Esophagus squamous epithelium (tissue), 5 donors: ENCODE results near the gene HDHD2. TPM values are rescaled to one million over a fixed set of nuclear protein-coding genes. Genes with fewer than 3 reads are reported as not detected.
"Not testable (repeated sequence)": the region's sequence is repeated elsewhere in the genome, so short reads cannot be mapped to it uniquely, and the experiment has no call there.

Experiments
- DNase-seq: peaks from one replicate; lab custom pipeline; 2025; lab: John Stamatoyannopoulos, UW
- H3K27ac ChIP-seq, 4 donors: fragments of 200-600 bp; sonication (generic); one replicate each; pipeline ENCODE4 v1.5.1; 2016 to 2019; ENCODE audit warnings: mild to moderate bottlenecking in 1 of 4
- H3K27me3 ChIP-seq, 4 donors: fragments of 200-600 bp; sonication (generic); 1 replicate in 3 of 4; 2 replicates in 1 of 4; pipeline versions ENCODE4 v1.5.1 to v1.6.0; 2017 to 2021; ENCODE audit warnings: antibody characterized with exemption in 1 of 4
- H3K36me3 ChIP-seq, 3 donors: fragments of 200-600 bp; sonication (generic); one replicate each; pipeline ENCODE4 v1.5.1; 2016 to 2019
- H3K4me1 ChIP-seq, 3 donors: fragments of 200-600 bp; sonication (generic); one replicate each; pipeline ENCODE4 v1.5.1; 2017 to 2019
- H3K4me3 ChIP-seq, 4 donors: fragments of 200-600 bp; sonication (generic); 1 replicate in 3 of 4; 2 replicates in 1 of 4; pipeline ENCODE4 v1.5.1; 2016 to 2019; ENCODE audit warnings: mild to moderate bottlenecking in 2 of 4, moderate library complexity in 1 of 4
- H3K9me3 ChIP-seq, 3 donors: fragments of 200-600 bp; sonication (generic); one replicate each; pipeline ENCODE4 v1.5.1; 2016 to 2019
- CTCF ChIP-seq, 6 experiments: fragments of 450-650 bp in 4 of 6; fragments of 200-600 bp in 2 of 6; sonication (generic) in 2 of 6; IDR thresholded peaks; one replicate each; pipeline ENCODE4 v1.5.1; 2016 to 2019; ENCODE audit warnings: antibody characterized with exemption in 6 of 6, mild to moderate bottlenecking in 4 of 6, moderate library complexity in 4 of 6
- POLR2A ChIP-seq, 4 donors: fragments of 450-650 bp; IDR thresholded peaks; one replicate each; pipeline ENCODE4 v1.6.1; 2017; ENCODE audit warnings: antibody characterized with exemption in 4 of 4, mild to moderate bottlenecking in 4 of 4, moderate library complexity in 3 of 4
- WGBS, 2 donors: methylation state at CpG; one replicate each; pipeline ENCODE4 v1.1.5; 2018; 5-methylcytosine and 5-hydroxymethylcytosine counted together
- intact Hi-C: fragments of 100-400 bp; cut with DNase I; formaldehyde crosslinking; loops from one replicate; pipeline ENCODE4 v1.15.0; 2022
- total RNA-seq, 4 donors: library from RNA; depleted of rRNA; stranded (reverse); fragments of >200 nt; gene quantifications; one replicate each; pipeline ENCODE4 v1.1.0, GENCODE V29; 2016
- donor health status: DM: yes; HTN: yes; CAD: no.

Gene HDHD2
- total RNA-seq, 4 donors from 2014 or later = 14.9 to 22.9 (median 18.8) TPM

- 52 to 60% methylated on average over 5 of the region's 5 CpGs for WGBS, 2 donors
These were observed 12.9 kb upstream of the HDHD2 start for GRCh38 chr18:47163241-47163640.

GRCh38 chr18:47160256-47160655 is 10.0 kb upstream of the HDHD2 start:
- DNase-seq = no peak
- Histone ChIP-seq H3K27me3 (no peaks in the 10 kb centered on the region), H3K36me3 (peaks cover 0 to 16% (median 0%) of the 10 kb centered on the region in 3 donors), H3K27ac (no peak overlapping the region), H3K4me1 (no peaks in the 10 kb centered on the region), H3K4me3 (no peak overlapping the region), H3K9me3 (no peaks in the 10 kb centered on the region)
- WGBS, 2 donors = 93 to 98% methylated on average over 5 of the region's 5 CpGs
- intact Hi-C loops = no loop called here
- no peak for TF ChIP-seq POLR2A (IDR thresholded peaks at IDR 0.05)
- TF ChIP-seq CTCF (IDR thresholded peaks at IDR 0.05) = no peak

More at GRCh38 chr18:47163241-47163640, 12.9 kb upstream of the HDHD2 start:
- no peak for DNase-seq
- TF ChIP-seq POLR2A (IDR thresholded peaks at IDR 0.05) = no peak
- intact Hi-C loops = no loop called here
- no peaks in the 10 kb centered on the region for H3K36me3 ChIP-seq
- no peaks in the 10 kb centered on the region for H3K27me3 ChIP-seq
- no peak overlapping the region for H3K4me3 ChIP-seq
- no peak overlapping the region for H3K27ac ChIP-seq
- H3K9me3 ChIP-seq = no peaks in the 10 kb centered on the region
- H3K4me1 ChIP-seq = peaks cover 0 to 11% (median 0%) of the 10 kb centered on the region in 3 donors

GRCh38 chr18:47158404-47158803 is 8.1 kb upstream of the HDHD2 start:
- H3K9me3 ChIP-seq, DNase-seq, intact Hi-C loops, H3K27ac ChIP-seq, H3K4me3 ChIP-seq, H3K4me1 ChIP-seq, H3K27me3 ChIP-seq: not testable (repeated sequence)
- whole genome bisulfite sequencing, 2 donors = 91 to 96% methylated on average over 16 of the region's 16 CpGs
- H3K36me3 ChIP-seq = peaks cover 0 to 34% (median 0%) of the 10 kb centered on the region in 3 donors

GRCh38 chr18:47151439-47151838 is 1.1 kb upstream of the HDHD2 start:
- peaks cover 11 to 43% (median 12%) of the 10 kb centered on the region in 3 donors for H3K4me1 ChIP-seq
- TF ChIP-seq CTCF (IDR thresholded peaks at IDR 0.05) (no peak), POLR2A (IDR thresholded peaks at IDR 0.05) (no peak)
- H3K36me3 ChIP-seq = peaks cover 0 to 34% (median 0%) of the 10 kb centered on the region in 3 donors
- H3K27me3 ChIP-seq = no peaks in the 10 kb centered on the region
- H3K27ac ChIP-seq = peak overlapping the region in 3 of 4 donors; percentile 91 to 95 (median 93)
- no peak for DNase-seq
- intact Hi-C loops = no loop called here
- H3K4me3 ChIP-seq = peak overlapping the region in 1 of 4 donors; percentile 93
- H3K9me3 ChIP-seq = no peaks in the 10 kb centered on the region

- Histone ChIP-seq H3K27ac (peak overlapping the region; percentile 91 to 95 (median 94)), H3K4me3 (peak overlapping the region; percentile 80 to 93 (median 92)), H3K27me3 (no peaks in the 10 kb centered on the region), H3K4me1 (peaks cover 11 to 43% (median 12%) of the 10 kb centered on the region in 3 donors), H3K9me3 (no peaks in the 10 kb centered on the region), H3K36me3 (peaks cover 0 to 29% (median 0%) of the 10 kb centered on the region in 3 donors)
- WGBS, 2 donors = 4 to 6% methylated on average over 11 to 13 of the region's 13 CpGs
- intact Hi-C loops = no loop called here
- TF ChIP-seq POLR2A (IDR thresholded peaks at IDR 0.05) (no peak), CTCF (IDR thresholded peaks at IDR 0.05) (no peak)
- DNase-seq = no peak
These were observed 595 bp upstream of the HDHD2 start for GRCh38 chr18:47150824-47151366.

- H3K36me3 ChIP-seq = peaks cover 0 to 15% (median 0%) of the 10 kb centered on the region in 3 donors
- no peaks in the 10 kb centered on the region for H3K9me3 ChIP-seq
- peaks cover 11 to 43% (median 12%) of the 10 kb centered on the region in 3 donors for H3K4me1 ChIP-seq
- no peak for DNase-seq
- 27 to 30% methylated on average over 10 to 11 of the region's 12 CpGs for WGBS, 2 donors
- H3K27me3 ChIP-seq = no peaks in the 10 kb centered on the region
- H3K4me3 ChIP-seq = peak overlapping the region; percentile 80 to 93 (median 92)
- H3K27ac ChIP-seq = peak overlapping the region; percentile 91 to 95 (median 94)
- intact Hi-C loops = no loop called here
- TF ChIP-seq POLR2A (IDR thresholded peaks at IDR 0.05) (no peak), CTCF (IDR thresholded peaks at IDR 0.05) (no peak)
These were observed 757 bp downstream of the HDHD2 start for GRCh38 chr18:47149457-47150028.
